Mesenteric fat pad (tissue), 1 donor: ENCODE data around the gene ADAMTS15. TPM values are rescaled to one million over a fixed set of nuclear protein-coding genes. Genes with fewer than 3 reads are reported as not detected.

Source experiments
- DNase-seq: peaks from one replicate; pipeline ENCODE4 v3.0.0-alpha.2; 2020; ENCODE audit warnings: low spot score
- total RNA-seq: library from RNA; stranded (reverse); fragmentation: NEBNext Ultra II Directional; extraction: Animal tissue kit (Norgen Biotek cat#: 25700); gene quantifications from one replicate; pipeline ENCODE4 v1.2.1, GENCODE V29; 2021
- donor health status: DM: yes; HTN: yes; CAD: no.

ADAMTS15 gene
- total RNA-seq, 1 donor from 2014 or later: 61.2 TPM

- no peak for DNase-seq
Measured at GRCh38 chr11:130416906-130417305, 31.5 kb upstream of the ADAMTS15 start.

- no peak for DNase-seq
Measured at GRCh38 chr11:130418210-130418609, 30.2 kb upstream of the ADAMTS15 start.

- no peak for DNase-seq
Measured at GRCh38 chr11:130418756-130419155, 29.7 kb upstream of the ADAMTS15 start.

GRCh38 chr11:130420478-130421198 is 27.8 kb upstream of the ADAMTS15 start:
- DNase-seq: no peak

- no peak for DNase-seq
Measured at GRCh38 chr11:130421199-130421585, 27.3 kb upstream of the ADAMTS15 start.

- DNase-seq: no peak
Measured at GRCh38 chr11:130421697-130422096, 26.7 kb upstream of the ADAMTS15 start.

GRCh38 chr11:130422251-130422995 is 26.0 kb upstream of the ADAMTS15 start:
- DNase-seq: no peak

GRCh38 chr11:130423541-130424142 is 24.8 kb upstream of the ADAMTS15 start:
- DNase-seq: no peak

- no peak for DNase-seq
Measured at GRCh38 chr11:130424613-130425140, 23.8 kb upstream of the ADAMTS15 start.

- DNase-seq: no peak
Measured at GRCh38 chr11:130425156-130425555, 23.3 kb upstream of the ADAMTS15 start.

GRCh38 chr11:130426223-130426836 is 22.1 kb upstream of the ADAMTS15 start:
- DNase-seq: no peak

- DNase-seq: no peak
Measured at GRCh38 chr11:130426837-130427341, 21.6 kb upstream of the ADAMTS15 start.

GRCh38 chr11:130427581-130428315 is 20.7 kb upstream of the ADAMTS15 start:
- DNase-seq: no peak

GRCh38 chr11:130428316-130429119 is 19.9 kb upstream of the ADAMTS15 start, which contains the start of gene ADAMTS8:
TSS of gene ADAMTS8 (minus strand) at chr11:130428609. CDS start at chr11:130428286, 323 bp downstream.
- no peak for DNase-seq

GRCh38 chr11:130429120-130429681 is 19.2 kb upstream of the ADAMTS15 start:
- no peak for DNase-seq

- DNase-seq: no peak
Measured at GRCh38 chr11:130429983-130430382, 18.5 kb upstream of the ADAMTS15 start.

- no peak for DNase-seq
Measured at GRCh38 chr11:130431331-130431773, 17.1 kb upstream of the ADAMTS15 start.

- no peak for DNase-seq
Measured at GRCh38 chr11:130431801-130432200, 16.6 kb upstream of the ADAMTS15 start.

- no peak for DNase-seq
Measured at GRCh38 chr11:130433357-130433756, 15.1 kb upstream of the ADAMTS15 start.
